Bone marrow (tissue), 2 donors: ENCODE results near the gene NCKAP5.

Experiments used
- DNase-seq, 2 donors: peaks; one replicate each; lab custom pipeline; 2025; lab: John Stamatoyannopoulos, UW

The NCKAP5 gene

DNA sequence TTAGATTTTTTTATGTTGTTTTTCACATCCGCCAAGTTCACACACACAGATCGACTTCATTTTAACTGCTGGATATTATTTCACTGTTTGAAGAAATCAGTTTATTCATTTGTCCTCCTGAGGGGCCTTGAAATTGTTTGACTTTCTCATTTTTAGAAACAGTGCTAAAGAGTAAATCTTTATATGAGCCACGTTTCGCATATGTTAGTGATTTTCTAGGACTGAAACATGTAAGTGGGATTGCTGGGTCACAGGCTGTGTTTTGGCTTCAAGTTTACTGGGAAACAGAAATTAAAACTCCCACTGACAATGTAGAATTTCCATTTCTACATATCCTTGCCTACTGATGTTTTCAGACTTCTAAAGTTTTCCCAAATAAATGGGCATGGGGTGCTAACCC lies 363.8 kb downstream of the NCKAP5 start:
- DNase-seq = no peak

DNA sequence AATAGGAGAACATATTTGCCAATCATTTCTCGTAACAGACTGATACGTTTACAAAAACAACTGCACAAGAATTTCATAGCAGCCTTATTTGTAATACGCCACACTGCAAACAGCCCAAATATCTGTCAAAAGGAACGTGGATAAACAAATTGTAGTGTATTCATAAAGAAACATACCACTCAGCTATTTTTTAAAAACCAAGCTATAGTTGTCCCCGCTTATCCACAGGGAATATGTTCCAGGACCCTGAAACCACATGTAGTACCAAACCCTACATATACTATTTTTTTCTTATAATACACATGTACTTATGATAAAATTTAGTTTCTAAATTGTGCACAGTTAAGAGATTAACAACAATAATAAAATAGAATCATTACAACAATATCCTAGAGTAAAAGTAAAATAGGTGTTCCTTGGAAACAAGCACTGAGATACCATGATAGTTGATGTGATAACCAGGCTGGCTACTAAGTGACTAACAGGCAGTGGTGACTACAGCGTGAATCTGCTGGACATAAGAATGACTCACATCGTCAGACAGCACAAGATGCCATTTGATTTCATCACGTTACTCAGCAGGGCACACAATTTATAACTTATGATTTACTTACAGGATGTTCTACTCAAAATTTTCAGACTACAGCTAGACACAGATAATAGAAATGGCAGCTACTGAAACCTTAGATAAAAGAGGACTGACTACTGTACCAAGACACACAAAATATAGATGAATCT lies 367.4 kb downstream of the NCKAP5 start:
- DNase-seq = no peak

DNA sequence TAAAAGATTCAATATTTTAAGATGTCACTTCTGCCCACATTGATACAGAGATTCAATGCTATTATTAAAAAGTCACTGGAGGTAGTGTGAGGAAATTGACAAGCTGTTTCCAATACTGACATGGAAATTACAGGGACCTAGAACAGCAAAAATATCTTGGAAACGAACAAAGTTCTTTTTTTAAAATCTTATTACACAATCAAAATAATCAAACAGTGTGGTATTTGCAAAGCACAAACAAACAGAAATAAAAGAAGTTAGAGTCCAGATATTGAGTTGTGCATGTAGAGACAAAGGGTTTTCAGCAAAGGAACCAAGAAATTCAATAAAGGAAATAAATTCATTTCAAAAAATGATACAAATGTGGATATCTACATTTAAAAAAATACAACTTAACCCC lies 369.6 kb downstream of the NCKAP5 start:
- no peak for DNase-seq

DNA sequence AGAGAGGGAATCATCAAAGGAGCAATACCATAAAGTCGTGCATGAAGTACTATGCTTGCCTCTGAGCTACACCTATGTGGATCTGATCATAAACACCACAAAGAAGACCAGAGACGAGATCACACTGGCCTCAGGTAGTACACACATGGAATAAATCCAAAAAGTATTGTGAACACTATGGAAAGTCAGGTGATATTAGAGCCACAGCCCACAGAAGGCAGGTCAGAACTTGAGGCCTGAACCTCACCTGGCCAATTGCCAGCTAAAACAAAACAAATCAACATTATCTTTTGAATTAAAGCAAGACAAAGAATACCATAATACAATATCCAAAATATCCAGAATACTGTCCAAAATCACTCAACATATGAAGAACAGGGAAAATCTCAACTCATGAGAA lies 371.1 kb downstream of the NCKAP5 start:
- no peak for DNase-seq

- no peak for DNase-seq
Observed at GRCh38 chr2:133194777-133195335, 373.4 kb downstream of the NCKAP5 start.

GRCh38 chr2:133194362-133194655 lies 374.0 kb downstream of the NCKAP5 start:
- DNase-seq = no peak

DNA sequence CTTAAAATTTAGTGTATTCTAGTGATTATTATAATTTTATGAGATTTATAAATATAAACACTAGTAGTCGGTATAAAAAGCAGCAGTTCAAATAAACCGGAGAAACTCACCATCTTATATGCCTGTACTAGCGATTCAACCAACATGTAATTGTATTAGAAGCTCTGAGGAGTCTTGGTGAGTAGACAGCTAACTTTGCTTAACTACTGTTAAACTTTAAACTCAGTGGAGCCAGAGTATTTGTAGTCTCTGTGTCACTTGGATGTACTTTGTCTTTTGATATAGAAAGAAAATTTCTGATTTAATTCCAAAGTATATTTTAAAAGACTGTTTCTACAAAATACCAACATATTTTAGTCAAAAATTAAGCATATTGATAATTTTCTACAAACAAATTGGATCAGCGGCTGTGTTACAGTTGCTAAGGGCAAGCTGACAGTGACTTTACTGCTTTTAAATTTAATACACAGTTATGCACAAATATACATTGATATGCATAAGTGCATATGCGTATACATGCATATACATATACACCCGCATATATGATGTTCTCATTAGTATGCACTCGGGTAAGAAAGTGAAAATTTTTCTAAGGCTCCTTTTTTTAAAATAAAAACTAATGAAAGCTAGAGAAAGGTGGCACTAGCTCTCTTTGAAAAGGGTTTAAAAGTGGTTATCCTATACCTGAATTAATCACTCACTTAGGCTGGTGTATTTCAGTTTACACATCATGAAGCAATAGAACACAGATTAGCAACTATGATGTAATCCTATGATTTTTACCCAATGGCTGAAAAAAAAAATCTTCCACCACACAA lies 374.5 kb downstream of the NCKAP5 start:
- DNase-seq = no peak

- no peak for DNase-seq
Observed at GRCh38 chr2:133192028-133192427, 376.2 kb downstream of the NCKAP5 start.

GRCh38 chr2:133177196-133177595 lies 391.1 kb downstream of the NCKAP5 start:
- DNase-seq = no peak

DNA sequence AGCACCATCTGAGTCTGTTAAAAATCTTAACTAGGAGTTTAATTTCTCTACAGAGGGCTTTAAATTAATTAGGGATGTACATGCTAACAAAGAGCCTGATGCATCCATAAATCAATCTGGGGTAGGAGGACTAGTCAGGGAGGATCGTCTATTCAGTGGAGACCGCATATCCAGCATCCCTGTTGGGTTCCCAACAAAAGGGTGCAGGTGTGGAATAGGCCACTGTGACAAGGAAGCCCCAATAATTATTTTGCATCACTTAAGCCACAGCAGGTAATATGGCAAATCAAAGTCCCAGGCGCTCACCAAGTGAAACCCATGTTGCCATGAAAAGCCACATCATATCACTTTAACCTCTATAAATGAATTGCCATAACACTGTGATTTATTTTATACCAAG lies 392.3 kb downstream of the NCKAP5 start:
- DNase-seq = no peak

DNA sequence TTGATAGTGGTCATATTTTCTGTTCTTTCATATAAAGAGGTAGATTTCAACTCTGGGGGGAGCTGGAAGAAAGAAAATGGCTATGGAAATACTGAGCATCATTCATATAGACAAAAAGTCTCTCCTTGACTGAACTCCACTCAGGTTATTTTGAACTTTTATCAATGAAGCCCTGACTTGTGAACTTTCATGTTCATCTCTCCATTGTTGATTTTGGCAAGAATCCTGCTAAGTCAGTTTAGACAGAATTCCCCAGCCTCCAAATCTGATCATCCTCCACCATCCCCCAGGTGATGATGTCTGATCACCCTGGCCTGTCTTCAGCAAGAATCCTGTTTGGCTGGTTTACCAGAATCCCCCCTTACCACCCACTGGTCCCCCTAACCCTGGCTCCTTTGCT lies 395.0 kb downstream of the NCKAP5 start:
- DNase-seq = no peak

DNA sequence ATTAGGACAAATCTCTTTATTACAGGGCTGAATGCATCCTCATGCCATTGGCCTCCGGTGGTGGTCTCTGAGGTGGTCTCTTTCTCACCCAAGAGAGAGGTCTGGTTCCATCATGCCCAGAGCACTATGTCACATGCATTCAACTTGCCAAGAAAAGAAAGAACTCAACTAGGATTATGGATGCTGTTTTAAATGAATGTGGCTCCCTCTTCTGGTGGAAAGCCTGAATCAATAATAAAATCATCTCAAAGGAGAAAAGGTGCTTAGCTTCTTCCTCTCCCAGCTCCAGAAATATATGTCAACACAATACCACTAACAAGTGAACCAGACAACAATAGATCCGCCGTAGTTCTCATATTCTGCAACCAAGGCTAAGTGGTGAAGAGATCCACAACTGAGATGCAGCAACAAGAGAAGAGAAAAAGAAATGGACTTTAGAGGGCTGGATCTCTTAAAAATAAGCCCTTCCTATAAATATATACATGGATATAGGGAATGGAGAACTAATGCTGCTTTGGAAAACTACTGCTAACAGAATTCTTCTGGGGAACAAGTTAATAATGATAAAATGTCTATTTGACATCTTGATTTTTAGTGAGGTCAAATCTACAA lies 396.8 kb downstream of the NCKAP5 start:
- peak in 1 of 2 donors; percentile 19 for DNase-seq

GRCh38 chr2:133169274-133169912 lies 398.9 kb downstream of the NCKAP5 start:
- no peak for DNase-seq

DNA sequence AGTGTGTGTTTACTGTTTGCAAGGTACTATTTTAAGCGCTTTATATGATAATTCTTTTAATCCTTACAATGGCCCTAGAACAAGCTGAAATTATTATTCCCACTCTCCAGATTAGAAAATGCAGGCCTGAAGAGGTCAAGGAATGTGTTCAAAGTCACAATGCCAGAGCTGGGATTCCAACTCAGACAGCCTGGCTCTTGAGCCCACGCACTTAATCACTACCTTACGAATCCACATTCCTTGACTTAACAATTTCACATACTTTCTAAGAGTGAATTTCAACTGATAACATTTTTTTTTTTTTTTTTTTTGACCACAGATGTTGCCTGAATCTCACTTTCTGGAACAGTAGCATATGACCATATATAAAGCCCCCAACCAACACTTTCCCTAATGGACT lies 400.3 kb downstream of the NCKAP5 start:
- no peak for DNase-seq

GRCh38 chr2:133167223-133167622 lies 401.0 kb downstream of the NCKAP5 start:
- DNase-seq = no peak

DNA sequence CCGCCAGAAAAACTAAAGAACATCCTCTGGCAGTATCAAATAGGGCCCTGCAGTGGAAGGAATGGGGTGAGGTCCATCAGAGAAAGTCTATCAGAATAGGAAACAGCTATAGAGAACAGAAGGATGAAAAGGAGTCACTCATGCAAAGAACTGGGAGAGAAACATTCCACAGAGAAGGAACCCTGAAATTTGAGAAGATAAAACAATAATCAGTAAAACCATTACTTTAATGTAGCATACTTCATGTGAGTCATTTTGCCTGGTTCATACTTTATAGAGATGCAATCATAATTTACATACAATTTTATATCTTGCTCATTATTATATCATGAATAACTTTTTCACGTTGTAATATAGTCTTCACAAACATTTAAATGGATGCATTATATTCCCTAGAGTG lies 402.2 kb downstream of the NCKAP5 start:
- DNase-seq = no peak

- no peak for DNase-seq
Observed at GRCh38 chr2:133163111-133163510, 405.2 kb downstream of the NCKAP5 start.

DNA sequence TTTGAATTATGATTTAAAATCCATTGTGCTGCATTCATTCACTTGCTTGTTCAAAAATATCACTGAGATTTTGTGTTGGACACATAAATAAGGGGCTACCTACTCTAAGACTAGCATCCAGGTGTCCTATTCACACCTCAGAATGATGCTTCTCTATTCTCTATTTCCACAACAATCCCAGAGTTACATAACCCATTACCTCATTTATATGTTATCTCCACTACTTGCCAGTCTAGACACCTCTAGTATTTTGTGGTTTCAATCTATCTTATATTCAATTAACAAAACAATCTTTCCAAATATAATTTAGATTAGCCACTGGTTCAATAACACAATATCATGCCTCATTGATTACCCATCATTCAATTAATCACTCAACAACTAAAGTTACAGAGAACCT lies 409.8 kb downstream of the NCKAP5 start:
- no peak for DNase-seq

DNA sequence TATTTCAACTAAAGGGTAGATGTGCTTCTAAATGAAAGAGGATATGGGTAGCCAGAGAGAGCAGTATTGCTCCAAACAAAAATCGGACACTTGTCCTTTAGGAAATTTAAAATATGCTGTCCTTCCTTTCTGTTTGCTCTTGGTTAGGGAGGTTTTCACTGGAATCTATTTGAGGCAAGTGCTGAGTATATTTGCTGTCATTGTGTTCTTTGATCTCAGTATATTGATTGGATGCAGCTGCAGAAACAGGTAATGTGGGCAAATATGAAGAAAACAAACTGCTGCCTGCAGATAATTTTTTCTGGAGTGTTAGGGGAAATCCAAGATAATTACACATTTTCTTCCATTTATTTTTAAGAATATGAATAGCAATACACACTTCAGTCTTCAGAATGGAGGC lies 410.2 kb downstream of the NCKAP5 start:
- no peak for DNase-seq

DNA sequence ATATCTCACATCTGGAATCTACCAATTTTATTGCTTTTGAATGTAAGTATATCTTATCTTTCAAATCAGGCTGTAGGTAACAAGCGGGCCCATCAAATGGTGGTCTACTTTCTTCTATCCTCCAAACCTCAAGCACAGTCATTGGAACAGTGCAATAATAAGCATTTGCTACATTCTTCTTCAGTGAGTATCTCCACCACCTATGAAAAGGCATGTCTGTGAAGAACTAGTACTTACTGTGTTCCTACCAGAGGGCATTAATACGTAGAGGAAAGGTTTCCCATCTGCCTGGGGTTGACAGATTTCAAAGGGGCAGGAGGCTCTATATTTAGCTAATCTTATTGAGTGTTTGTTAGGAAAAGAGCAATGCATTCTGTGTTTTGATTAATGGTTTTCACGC lies 411.1 kb downstream of the NCKAP5 start:
- no peak for DNase-seq

DNA sequence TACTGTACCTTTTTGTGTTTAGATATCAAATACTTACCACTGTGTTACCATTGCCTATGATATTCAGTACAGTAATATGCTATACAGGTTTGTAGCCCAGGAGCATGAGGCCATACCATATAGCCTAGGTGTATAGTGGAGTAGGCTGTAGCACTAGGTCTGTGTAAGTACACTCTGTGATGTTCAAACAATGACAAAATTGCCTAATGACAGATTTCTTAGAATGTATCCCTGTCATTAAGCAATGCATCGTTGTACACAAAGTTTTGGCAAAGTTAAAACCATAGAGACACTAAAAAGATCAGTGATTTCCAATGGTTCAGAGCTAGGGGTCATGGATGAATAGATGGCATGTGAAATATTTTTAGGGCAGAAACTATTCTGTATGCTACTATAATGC lies 415.5 kb downstream of the NCKAP5 start:
- DNase-seq = no peak

DNA sequence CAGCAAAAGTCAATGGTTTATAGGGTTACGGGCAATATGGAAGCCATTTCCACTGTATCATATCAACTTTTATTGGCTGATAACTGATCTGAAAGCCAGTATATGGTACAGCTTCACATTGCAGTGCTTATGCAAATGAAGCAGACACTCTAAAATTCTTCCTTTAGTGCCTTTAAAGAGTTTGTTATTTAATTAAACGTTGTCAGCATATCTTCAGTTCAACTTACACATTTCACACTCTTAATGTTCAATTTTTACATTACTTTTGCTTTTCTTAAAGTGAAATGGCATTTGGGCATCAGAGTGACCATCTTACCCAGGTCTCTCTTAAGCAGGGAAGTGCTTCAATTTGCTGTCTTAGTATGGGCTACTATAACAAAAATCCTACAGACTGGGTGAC lies 420.1 kb downstream of the NCKAP5 start:
- DNase-seq = no peak

DNA sequence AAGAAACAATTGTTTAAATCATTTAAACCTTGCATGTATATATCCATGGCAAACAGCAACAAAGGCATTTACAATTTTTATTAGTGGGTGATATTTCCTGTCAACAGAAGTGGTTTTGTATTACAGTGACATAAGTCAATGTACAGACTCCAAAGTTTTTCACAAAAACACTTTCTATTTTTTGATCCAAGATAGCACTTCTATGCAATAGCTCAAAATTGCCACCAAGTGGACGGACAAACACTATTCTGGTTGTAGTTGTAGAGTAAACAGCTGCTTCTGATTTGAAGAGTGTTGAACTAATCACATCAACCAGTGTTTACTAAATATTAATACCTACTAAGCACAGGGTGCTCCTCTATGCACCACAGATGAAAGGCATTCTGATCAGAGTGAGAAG lies 421.4 kb downstream of the NCKAP5 start:
- no peak for DNase-seq
